Measurements from ENCODE around the gene UPF1. TPM values are rescaled to one million over a fixed set of nuclear protein-coding genes. Genes with fewer than 3 reads are reported as not detected.

UPF1 gene
- total and polyA plus RNA-seq, 11 donors, result 27.5 to 84.4 (median 38.3) TPM

GRCh38 chr19:18875726-18876125 lies 44.0 kb downstream of the UPF1 start:
- Histone ChIP-seq H3K9me3 (peaks cover 0 to 4% (median 0%) of the 10 kb centered on the region in 12 donors), H3K4me3 (no peak overlapping the region), H3K4me1 (peaks cover 0 to 1% (median 0%) of the 10 kb centered on the region in 12 donors), H3K27ac (no peak overlapping the region), H3K27me3 (peaks cover 0 to 8% (median 0%) of the 10 kb centered on the region in 9 donors), H3K36me3 (no peaks in the 10 kb centered on the region)
- DNase-seq, result no peak
- ATAC-seq, result no peak
- TF ChIP-seq, protein P1, sequence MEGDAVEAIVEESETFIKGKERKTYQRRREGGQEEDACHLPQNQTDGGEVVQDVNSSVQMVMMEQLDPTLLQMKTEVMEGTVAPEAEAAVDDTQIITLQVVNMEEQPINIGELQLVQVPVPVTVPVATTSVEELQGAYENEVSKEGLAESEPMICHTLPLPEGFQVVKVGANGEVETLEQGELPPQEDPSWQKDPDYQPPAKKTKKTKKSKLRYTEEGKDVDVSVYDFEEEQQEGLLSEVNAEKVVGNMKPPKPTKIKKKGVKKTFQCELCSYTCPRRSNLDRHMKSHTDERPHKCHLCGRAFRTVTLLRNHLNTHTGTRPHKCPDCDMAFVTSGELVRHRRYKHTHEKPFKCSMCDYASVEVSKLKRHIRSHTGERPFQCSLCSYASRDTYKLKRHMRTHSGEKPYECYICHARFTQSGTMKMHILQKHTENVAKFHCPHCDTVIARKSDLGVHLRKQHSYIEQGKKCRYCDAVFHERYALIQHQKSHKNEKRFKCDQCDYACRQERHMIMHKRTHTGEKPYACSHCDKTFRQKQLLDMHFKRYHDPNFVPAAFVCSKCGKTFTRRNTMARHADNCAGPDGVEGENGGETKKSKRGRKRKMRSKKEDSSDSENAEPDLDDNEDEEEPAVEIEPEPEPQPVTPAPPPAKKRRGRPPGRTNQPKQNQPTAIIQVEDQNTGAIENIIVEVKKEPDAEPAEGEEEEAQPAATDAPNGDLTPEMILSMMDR (IDR thresholded peaks at IDR 0.05), result no peak
- no peak for TF ChIP-seq POLR2A (IDR thresholded peaks at IDR 0.05)
- intact Hi-C loops (cut with DNase I), result no loop called here
- WGBS, 4 donors, result 84 to 89% (median 86%) methylated on average over 5 of the region's 5 CpGs

DNA sequence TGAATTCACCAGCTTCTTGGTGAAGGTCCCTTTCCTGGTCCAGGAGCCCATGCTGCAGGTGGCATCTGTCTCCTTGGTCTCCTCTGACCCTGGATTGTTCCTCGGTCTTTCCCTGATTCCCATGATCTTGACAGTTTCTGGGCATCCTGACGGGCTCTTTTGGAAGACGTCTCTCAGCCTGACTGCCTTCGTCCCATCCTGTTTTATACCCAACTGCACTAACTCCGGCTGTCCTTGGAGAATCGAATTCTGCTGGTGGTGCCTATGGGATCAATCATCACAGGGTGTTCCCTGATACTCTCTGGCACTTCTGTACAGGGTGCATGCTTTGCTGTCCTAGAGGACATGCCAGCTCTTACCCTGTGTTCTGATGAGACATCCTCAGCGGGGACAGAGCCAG lies 45.1 kb downstream of the UPF1 start:
- no peaks in the 10 kb centered on the region for H3K36me3 ChIP-seq
- ATAC-seq (no peak), DNase-seq (no peak)
- 95 to 99% (median 96%) methylated on average over 7 of the region's 7 CpGs for WGBS, 4 donors
- peaks cover 0 to 4% (median 0%) of the 10 kb centered on the region in 12 donors for H3K9me3 ChIP-seq
- peaks cover 0 to 8% (median 0%) of the 10 kb centered on the region in 9 donors for H3K27me3 ChIP-seq
- TF ChIP-seq POLR2A (IDR thresholded peaks at IDR 0.05), result no peak
- TF ChIP-seq, protein P1 (IDR thresholded peaks at IDR 0.05), result no peak
- no peak overlapping the region for H3K27ac ChIP-seq
- intact Hi-C loops (cut with DNase I), result no loop called here
- H3K4me1 ChIP-seq, result no peaks in the 10 kb centered on the region
- no peak overlapping the region for H3K4me3 ChIP-seq

DNA sequence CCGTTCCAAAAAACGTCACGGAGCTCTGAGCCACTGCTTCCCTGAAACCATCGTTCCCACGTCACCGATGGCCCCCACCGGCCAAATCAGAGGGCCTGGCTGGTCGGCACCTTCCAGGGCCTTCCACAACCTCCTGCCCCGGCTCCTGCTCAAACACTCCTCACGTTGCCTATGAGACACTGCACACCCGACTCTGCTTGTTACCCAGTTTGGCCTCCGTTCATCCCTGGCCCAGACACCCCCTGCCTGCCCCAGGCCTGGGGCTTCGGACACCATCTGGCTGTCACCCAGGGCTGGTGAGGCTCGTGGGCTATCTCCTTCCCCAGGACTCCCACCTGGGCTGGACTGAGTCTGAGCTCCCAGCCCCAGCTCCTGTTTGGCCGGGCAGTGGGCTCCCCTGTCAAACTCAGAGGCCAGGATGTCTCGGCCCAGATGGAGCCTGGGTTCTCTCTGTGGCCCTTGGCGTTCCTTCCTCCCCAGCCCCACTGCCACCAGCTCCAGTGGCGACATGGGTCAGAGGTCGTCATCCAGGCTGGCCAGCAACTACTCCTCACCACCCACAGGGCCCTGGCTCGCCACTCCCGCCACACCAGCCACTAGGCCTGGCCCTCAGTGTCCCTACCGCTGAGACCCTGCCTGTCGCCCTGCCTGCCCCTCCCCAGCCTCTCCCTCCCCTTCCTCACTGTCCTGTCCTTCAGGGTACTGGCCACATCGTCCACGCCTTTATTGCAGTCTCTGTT lies 46.5 kb downstream of the UPF1 start:
- DNase-seq (no peak), ATAC-seq (no peak)
- Histone ChIP-seq H3K27me3 (no peaks in the 10 kb centered on the region), H3K4me1 (no peaks in the 10 kb centered on the region), H3K36me3 (no peaks in the 10 kb centered on the region), H3K27ac (no peak overlapping the region), H3K4me3 (no peak overlapping the region), H3K9me3 (peaks cover 0 to 4% (median 0%) of the 10 kb centered on the region in 12 donors)
- WGBS, 4 donors, result 87 to 94% (median 90%) methylated on average over 24 to 25 of the region's 25 CpGs
- TF ChIP-seq POLR2A (IDR thresholded peaks at IDR 0.05), result no peak
- TF ChIP-seq, protein P1 (IDR thresholded peaks at IDR 0.05), result no peak
- intact Hi-C loops (cut with DNase I), result no loop called here

- TF ChIP-seq, protein P1 (IDR thresholded peaks at IDR 0.05), result no peak
- no peak for TF ChIP-seq POLR2A (IDR thresholded peaks at IDR 0.05)
- WGBS, 4 donors, result 89 to 90% (median 90%) methylated on average over 34 of the region's 34 CpGs
- ATAC-seq, result peak in 1 of 4 donors; percentile 24
These were observed 47.3 kb downstream of the UPF1 start for GRCh38 chr19:18878858-18879578.

More at GRCh38 chr19:18878858-18879578, 47.3 kb downstream of the UPF1 start:
- Histone ChIP-seq H3K27ac (no peak overlapping the region), H3K27me3 (no peaks in the 10 kb centered on the region), H3K9me3 (peaks cover 0 to 4% (median 0%) of the 10 kb centered on the region in 12 donors), H3K4me3 (no peak overlapping the region), H3K36me3 (no peaks in the 10 kb centered on the region), H3K4me1 (no peaks in the 10 kb centered on the region)
- intact Hi-C loops (cut with DNase I), result no loop called here
- no peak for DNase-seq

Data from heart left ventricle (tissue), 16 donors.